OCI-M1 (cell line): ENCODE data around the gene SMS.

Experiments
- DNase-seq: peaks from one replicate; lab custom pipeline; 2025; lab: John Stamatoyannopoulos, UW

Gene SMS

GRCh38 chrX:21940356-21940829, at the start of gene SMS:
Gene SMS, plus strand, starts transcription at chrX:21940709. Its CDS starts 116 bp downstream, at chrX:21940825.
- peak; percentile 71 for DNase-seq

GRCh38 chrX:21905313-21905712, 35.2 kb upstream of the SMS start:
- DNase-seq = no peak

GRCh38 chrX:21905953-21906352, 34.6 kb upstream of the SMS start:
- no peak for DNase-seq

- no peak for DNase-seq
Measured at GRCh38 chrX:21907260-21907659, 33.2 kb upstream of the SMS start.

- no peak for DNase-seq
Measured at GRCh38 chrX:21911481-21911880, 29.0 kb upstream of the SMS start.

GRCh38 chrX:21912220-21912619, 28.3 kb upstream of the SMS start:
- no peak for DNase-seq

- no peak for DNase-seq
Measured at GRCh38 chrX:21912989-21913388, 27.5 kb upstream of the SMS start.

GRCh38 chrX:21926116-21926515, 14.4 kb upstream of the SMS start:
- peak; percentile 77 for DNase-seq

GRCh38 chrX:21926527-21927278, 13.8 kb upstream of the SMS start:
- DNase-seq = peak; percentile 40

- peak; percentile 27 for DNase-seq
Measured at GRCh38 chrX:21929209-21929608, 11.3 kb upstream of the SMS start.

GRCh38 chrX:21930986-21931385, 9.5 kb upstream of the SMS start:
- DNase-seq = no peak

GRCh38 chrX:21932292-21933002, 8.1 kb upstream of the SMS start:
- no peak for DNase-seq

GRCh38 chrX:21933077-21933476, 7.4 kb upstream of the SMS start:
- DNase-seq = no peak

GRCh38 chrX:21934414-21934813, 6.1 kb upstream of the SMS start:
- no peak for DNase-seq

- DNase-seq = no peak
Measured at GRCh38 chrX:21939906-21940305, 603 bp upstream of the SMS start.

- no peak for DNase-seq
Measured at GRCh38 chrX:21943460-21944135, 3.1 kb downstream of the SMS start.

GRCh38 chrX:21944136-21944615, 3.7 kb downstream of the SMS start:
- DNase-seq = no peak

GRCh38 chrX:21946925-21947641, 6.6 kb downstream of the SMS start:
- DNase-seq = no peak

GRCh38 chrX:21947671-21948070, 7.2 kb downstream of the SMS start:
- DNase-seq = no peak

GRCh38 chrX:21948897-21949578, 8.5 kb downstream of the SMS start:
- DNase-seq = no peak

- no peak for DNase-seq
Measured at GRCh38 chrX:21949689-21950088, 9.2 kb downstream of the SMS start.
